Measurements from ENCODE around the gene RABGAP1L.

Gene RABGAP1L

GRCh38 chr1:174898102-174898797 is 738.9 kb downstream of the RABGAP1L start:
- DNase-seq (ENCODE audit: low read depth), result no peak
- H3K4me3 ChIP-seq (ENCODE audit: low read depth, low read length), result no peak overlapping the region
- TF ChIP-seq MYC (IDR thresholded peaks at IDR 0.05; ENCODE audit: low read depth, low read length) (no peak), MAX (IDR thresholded peaks at IDR 0.05; ENCODE audit: low read depth, low read length) (no peak), CTCF (IDR thresholded peaks at IDR 0.05; ENCODE audit: low read depth, low read length) (no peak), POLR2A (IDR thresholded peaks at IDR 0.05; ENCODE audit: extremely low read depth, insufficient read length) (no peak)

GRCh38 chr1:174900317-174900716 is 741.0 kb downstream of the RABGAP1L start:
- no peak for DNase-seq (ENCODE audit: low read depth)
- TF ChIP-seq POLR2A (IDR thresholded peaks at IDR 0.05; ENCODE audit: extremely low read depth, insufficient read length) (no peak), MYC (IDR thresholded peaks at IDR 0.05; ENCODE audit: low read depth, low read length) (no peak), CTCF (IDR thresholded peaks at IDR 0.05; ENCODE audit: low read depth, low read length) (no peak), MAX (IDR thresholded peaks at IDR 0.05; ENCODE audit: low read depth, low read length) (no peak)
- no peak overlapping the region for H3K4me3 ChIP-seq (ENCODE audit: low read depth, low read length)

GRCh38 chr1:174902531-174903099 is 743.3 kb downstream of the RABGAP1L start:
- DNase-seq (ENCODE audit: low read depth), result no peak
- H3K4me3 ChIP-seq (ENCODE audit: low read depth, low read length), result no peak overlapping the region
- TF ChIP-seq POLR2A (IDR thresholded peaks at IDR 0.05; ENCODE audit: extremely low read depth, insufficient read length), result no peak
- TF ChIP-seq CTCF (IDR thresholded peaks at IDR 0.05; ENCODE audit: low read depth, low read length), result no peak
- no peak for TF ChIP-seq MAX (IDR thresholded peaks at IDR 0.05; ENCODE audit: low read depth, low read length)
- TF ChIP-seq MYC (IDR thresholded peaks at IDR 0.05; ENCODE audit: low read depth, low read length), result no peak

DNA sequence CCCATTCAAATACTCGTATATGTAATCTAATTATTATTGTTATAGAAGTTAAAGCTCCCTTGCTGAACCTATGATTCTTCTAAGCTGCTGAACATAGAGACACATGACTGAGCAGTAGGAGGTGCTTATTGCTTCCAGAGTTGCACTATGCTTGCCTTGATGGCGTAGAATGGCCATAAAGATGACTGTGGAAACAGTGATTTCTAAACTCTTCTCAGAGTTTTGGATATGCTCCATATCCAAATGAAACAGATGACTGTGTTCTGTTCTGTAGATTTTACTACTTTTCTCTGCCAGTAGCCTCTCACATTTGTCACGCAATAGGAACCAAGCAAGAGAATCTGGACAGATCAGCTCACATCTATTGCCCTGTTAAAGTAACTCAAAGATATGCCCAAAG is 752.3 kb downstream of the RABGAP1L start:
- H3K4me3 ChIP-seq (ENCODE audit: low read depth, low read length), result no peak overlapping the region
- TF ChIP-seq MYC (IDR thresholded peaks at IDR 0.05; ENCODE audit: low read depth, low read length) (no peak), MAX (IDR thresholded peaks at IDR 0.05; ENCODE audit: low read depth, low read length) (no peak), CTCF (IDR thresholded peaks at IDR 0.05; ENCODE audit: low read depth, low read length) (no peak), POLR2A (IDR thresholded peaks at IDR 0.05; ENCODE audit: extremely low read depth, insufficient read length) (no peak)
- no peak for DNase-seq (ENCODE audit: low read depth)

DNA sequence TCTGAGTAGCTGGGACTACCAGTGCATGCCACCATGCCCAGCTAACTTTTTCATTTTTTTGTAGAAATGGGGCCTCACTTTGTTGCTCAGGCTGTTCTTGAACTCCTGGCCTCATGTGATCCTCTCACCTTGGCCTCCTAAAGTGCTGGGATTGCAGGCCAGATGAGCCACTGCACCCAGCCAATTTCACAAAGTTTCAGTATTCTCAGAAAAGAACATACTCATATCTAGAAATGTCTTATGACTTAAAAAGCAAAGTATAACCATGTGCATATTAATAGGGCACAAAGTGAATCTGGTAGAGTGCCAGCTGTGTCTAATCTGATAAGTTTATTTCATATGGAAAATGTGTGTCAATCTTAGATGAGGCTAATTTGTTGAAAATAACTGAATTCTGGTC is 752.9 kb downstream of the RABGAP1L start:
- DNase-seq (ENCODE audit: low read depth), result no peak
- H3K4me3 ChIP-seq (ENCODE audit: low read depth, low read length), result no peak overlapping the region
- TF ChIP-seq POLR2A (IDR thresholded peaks at IDR 0.05; ENCODE audit: extremely low read depth, insufficient read length) (no peak), CTCF (IDR thresholded peaks at IDR 0.05; ENCODE audit: low read depth, low read length) (no peak)
